Cortex of kidney (tissue), 1 donor: ENCODE results near the gene PLEKHG7.

ENCODE experiments used
- DNase-seq: peaks from one replicate; lab custom pipeline; 2025; lab: John Stamatoyannopoulos, UW

The PLEKHG7 gene

DNA sequence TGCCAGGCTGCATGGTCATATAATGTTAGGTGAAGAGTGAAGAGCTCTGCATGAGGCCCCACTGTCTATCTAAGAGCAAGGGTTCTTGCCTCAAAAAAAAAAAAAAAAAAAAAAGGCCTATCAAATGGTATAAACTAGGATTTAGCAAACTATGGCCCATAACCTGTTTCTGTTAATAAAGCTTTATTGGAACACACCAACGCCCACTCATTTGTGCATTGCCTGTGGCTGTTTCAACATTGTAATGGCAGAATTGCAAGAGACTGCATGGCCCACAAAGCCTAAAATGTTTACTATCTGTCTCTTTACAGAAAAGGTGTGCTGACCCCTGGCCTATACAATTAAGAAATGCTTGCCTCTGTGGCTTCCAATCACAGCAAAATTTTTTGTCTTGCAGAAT, 12.8 kb downstream of the PLEKHG7 start:
- DNase-seq, result no peak

GRCh38 chr12:92717202-92717601, 14.4 kb downstream of the PLEKHG7 start:
- DNase-seq, result no peak

GRCh38 chr12:92718483-92718990, 15.7 kb downstream of the PLEKHG7 start:
- DNase-seq, result no peak

DNA sequence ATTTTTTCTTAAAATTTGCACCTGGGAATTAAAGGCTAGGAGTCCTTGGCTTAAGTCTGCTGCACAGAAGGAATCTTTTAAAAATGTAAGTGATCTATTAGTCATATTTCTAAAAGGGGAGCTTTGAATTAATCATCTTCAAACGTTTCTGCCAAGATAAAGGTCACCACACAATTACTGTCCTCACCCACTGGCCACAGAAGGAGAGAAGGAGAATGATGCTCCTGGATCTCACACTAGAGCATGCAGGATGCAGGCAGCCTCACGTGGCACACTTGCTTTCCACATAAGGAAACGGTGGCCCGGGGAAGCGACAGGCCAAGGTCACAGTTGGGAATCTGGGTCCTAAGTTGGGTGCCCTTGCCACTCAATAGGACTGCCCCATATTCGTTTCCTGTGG, 16.9 kb downstream of the PLEKHG7 start:
- no peak for DNase-seq

DNA sequence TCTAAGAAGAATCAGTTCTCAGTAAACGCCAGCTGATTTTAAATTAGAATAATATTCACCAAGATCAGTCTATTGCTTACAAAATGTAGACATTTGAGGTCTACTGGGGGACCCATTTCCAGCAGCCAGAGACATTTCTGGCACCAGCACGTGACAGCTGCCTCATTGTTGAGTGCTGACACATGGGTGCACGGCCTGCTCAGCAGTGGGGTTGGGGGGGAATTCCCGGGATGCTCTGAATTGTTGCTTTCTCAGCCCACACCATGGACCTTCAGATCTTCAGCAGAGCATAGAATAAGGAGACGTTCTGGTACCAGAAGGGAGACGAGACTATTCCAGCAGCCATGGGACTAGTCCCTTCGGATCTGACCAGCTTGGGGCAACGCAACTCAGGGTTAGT, 18.3 kb downstream of the PLEKHG7 start:
- DNase-seq, result no peak

DNA sequence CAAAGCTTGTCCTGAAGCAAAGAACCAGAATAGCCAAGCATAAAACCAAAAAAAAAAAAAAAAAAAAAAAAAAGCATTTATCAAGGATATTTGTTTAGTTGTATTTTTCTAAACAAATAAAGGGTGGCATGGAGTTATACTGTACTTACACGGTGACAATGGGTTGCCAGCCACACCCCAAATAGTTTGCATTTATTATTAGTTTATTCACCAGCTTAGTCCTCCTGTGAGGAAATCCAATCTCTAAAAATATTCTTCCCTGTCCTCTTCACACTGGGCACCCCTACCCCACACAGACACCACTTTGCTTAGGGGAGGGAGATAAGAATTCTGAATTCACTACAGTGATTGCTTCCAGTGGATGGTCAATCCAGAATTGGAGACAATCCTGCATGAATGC, 18.9 kb downstream of the PLEKHG7 start:
- no peak for DNase-seq

DNA sequence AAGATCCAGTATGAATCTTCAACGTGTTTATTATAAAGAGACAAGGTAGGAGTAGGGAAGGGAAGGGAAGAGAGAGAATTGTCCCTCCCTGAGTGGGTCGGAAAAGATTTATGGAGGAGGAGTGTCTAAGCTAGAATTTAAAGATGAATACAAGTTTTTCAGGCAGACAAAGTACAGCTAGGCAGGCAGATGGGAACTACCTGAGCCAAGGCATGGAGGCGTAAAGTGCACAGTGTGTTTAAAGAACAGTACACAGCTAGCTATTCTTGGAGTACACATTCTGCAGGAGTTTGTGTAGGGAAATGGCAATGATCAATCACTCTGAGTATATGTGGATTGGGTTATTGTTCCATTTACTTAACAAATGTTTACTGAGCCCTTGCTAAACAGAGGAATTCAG, 20.1 kb downstream of the PLEKHG7 start:
- no peak for DNase-seq

DNA sequence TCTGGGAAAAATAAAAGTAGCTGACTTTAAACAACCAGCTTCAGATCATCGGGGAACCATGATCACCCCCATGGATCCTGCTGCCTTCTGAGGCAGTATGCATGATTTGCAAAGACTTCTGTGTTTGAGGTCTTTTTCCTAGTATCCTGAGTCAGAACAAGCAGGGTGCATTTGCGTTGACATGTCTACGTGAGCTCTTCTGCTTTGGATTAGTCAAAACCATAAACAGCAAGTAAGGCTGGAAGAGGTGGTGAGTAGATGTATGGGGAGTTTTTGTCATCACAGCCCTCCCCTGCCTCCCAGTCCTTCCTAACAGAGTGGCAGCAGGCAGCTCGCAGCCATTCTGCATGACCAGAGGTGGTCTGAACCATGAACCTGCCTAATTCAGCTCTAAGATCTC, 24.1 kb downstream of the PLEKHG7 start:
- DNase-seq, result no peak

GRCh38 chr12:92729773-92730305, 27.1 kb downstream of the PLEKHG7 start:
- no peak for DNase-seq

DNA sequence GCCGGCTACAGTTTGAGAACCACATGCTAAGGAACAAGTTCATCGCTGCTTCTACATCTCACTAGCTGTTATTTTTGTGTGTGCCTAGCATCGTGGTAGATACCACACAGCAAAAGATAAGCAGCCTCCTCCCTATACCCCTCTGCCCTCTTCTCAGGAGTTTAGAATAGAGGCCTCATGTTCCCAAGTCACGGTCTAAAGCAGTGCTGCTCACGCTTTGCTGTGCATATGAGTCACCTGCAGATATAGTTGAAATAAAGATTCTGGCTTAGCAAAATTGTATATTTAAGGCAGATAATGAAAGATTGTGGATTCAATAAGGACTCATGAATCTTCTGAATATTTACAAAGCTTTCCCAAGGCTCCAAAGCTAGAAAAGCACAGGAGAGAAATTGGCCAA, 28.0 kb downstream of the PLEKHG7 start:
- no peak for DNase-seq

DNA sequence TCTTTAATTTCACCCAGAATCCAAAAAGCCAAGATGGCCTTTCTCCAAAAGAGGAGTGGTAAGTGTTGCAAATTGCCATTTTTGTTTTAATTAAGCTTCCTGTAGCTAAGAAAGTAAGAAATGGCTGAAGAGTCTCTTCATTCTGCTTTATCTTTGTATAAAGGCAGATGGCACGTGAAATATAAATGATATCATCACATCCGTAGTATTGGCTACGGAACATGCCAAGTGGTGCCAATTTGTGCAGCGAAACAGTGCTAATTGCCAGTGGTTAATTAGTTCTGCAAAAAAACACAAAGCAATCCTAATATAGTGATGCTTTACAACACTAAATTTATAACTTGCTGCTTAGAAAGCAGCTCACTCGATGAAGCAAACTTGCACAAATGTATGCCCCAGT, 29.4 kb downstream of the PLEKHG7 start:
- DNase-seq, result no peak

DNA sequence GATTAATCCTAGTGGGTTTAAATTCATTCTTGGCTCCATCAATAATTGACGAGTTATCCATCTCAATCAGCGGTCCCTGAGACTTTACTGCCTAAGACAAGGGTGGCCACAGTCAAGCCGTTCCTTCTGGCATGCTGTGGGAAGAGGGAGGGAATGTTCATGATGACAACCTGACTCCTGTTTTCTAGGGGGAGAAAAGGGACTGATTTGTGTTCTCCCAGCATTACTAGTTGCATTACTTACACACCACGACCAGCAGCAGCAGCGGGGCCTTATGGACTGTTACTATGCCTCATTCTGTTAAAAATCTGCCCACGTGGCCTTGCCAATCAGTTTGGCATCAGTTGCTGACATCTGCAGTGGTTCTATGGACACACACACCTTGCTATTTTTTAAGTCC, 29.9 kb downstream of the PLEKHG7 start:
- DNase-seq, result no peak

GRCh38 chr12:92733181-92733580, 30.4 kb downstream of the PLEKHG7 start:
- DNase-seq, result no peak

DNA sequence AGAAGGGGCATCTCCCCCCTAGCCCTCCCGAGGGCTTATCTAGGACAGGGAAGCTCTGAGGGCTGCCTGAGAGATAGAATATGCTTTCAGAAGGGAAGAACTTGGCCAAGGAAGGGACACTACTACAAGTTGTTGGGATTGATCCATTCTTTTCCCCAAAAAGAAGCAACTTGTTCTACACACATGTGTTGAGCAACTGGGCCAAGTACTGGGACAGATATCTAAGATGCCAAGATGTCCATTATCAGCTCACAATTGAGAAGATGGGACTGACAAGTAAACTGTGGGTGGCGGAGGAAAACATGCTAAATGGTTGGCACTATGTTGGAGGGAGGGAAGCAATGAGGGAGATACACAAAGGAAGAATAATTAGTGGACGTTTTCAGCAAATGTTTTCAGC, 30.9 kb downstream of the PLEKHG7 start:
- no peak for DNase-seq

DNA sequence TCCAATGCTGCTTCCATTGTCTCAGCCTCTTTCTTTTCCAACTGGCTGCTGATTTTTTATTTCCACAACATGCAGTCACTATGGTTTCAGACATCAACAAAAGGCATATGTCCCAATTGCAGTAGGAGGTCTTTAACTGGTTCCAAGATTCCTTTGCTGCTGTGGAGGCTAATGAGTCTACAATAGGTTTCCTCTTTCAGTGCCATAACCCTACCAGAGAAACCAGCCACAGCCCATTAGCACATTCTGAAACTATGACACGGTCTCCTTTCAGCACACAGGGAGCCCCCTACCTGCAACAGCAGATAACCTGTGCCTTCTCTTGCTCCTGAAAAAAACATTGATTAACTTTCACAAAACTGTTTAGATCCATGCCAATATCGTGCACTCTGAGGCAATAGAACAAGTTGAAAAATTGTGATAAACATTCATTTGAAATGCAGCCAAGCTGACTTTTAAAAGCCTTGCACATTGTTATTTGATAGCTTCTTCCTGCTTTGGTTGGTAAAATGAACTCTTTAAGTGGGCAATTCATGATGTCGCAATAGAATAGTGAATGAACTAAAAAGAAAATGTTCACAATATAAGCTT, 32.4 kb downstream of the PLEKHG7 start:
- no peak for DNase-seq

GRCh38 chr12:92736605-92737004, 33.8 kb downstream of the PLEKHG7 start:
- no peak for DNase-seq

DNA sequence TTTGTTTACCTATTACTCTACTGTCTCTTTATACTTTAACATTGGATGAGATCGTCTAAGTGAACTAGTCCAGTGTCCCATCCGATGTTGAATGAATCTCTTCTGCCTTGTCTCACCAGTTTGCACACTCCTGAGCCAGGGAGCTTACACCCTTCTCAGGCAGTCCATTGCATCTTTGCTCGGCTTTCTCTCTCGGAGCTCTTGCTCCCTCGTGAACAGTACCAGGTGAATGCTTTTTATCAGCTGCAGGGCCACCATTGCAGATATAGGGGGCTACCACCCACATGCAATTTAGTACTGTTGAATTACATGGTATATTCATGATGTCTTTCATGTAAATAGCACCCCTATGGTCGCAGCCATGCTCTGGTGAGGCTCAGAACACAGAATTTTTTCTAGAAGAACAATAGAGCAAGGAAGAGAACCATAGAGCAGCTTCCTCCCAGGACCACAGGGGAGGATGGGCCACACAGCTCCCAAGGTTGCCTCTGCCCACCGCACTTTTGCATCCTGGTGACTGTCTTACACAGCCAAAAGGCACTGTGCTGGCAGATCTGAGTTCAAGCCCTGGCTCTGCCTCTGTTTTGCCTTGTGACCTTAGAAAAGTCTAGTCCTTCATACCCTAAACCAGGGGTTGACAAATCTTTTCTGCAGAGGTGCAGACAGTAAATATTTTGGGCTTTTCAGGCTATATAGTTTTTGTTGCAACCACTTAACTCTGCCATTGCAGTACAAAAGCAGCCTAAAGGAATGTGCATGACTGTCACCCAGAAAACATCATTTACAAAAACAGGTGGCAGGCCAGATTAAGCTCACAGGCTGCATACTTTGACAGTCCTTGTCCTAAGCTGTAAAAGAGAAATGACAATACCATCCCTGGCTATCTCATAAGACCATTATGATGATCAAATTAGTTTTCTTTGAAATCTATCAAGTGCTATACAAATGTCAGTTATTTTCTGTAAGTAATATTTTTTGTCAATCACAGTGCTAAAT, 35.4 kb downstream of the PLEKHG7 start:
- DNase-seq, result no peak

- DNase-seq, result no peak
Measured at GRCh38 chr12:92739113-92739512, 36.3 kb downstream of the PLEKHG7 start.

- DNase-seq, result no peak
Measured at GRCh38 chr12:92740411-92740810, 37.6 kb downstream of the PLEKHG7 start.

DNA sequence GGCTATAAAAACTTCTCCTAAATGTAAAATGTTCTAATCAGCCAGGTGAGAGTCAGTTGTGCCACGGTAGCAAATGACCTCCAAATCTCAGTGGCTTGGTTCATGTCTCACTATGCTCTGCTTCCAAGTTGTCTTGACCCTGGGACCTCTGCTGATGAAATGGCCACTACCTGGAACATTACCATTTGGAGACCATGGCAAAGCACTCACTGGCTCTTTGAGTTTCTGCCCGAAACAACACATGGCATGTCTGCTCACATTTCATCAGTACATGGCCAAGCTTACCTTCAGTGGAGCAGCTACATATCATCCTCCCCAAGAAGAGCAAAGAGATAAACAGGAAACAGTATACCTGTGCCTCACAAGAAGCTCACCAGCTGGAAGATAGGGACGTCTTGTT, 40.2 kb downstream of the PLEKHG7 start:
- DNase-seq, result no peak

DNA sequence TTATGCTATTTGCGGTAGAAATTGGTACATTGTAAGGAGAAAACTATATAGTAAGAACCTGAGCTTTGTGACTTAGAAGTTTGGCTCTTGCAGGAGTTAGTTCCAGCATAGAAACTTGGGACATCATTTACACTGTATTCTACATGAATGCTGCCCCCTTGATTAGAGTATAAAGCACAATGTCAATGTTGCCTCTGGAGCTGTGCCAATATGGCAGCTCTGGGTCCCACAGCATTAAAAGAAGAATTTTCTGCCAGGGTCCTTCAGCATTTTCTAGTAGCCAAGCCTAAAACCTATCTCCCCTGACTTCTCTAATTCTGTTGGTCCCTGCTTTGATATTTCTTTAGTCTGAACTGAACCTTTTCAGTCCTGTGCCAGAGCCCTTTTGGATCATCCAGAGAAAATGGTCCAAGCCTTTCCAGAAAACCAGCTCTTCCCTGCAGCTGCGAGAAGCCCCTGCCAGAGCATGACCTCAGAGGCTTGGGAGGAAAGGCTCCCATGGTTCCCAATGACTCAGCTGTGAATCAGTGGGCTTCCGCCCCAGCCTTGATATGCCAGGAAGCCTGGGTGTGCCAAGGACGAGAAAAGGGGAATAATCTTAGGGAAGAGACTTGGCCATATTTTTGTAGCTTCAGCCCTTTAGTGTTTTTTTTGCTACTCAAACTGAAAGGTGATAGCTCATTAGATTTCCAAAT, 43.2 kb downstream of the PLEKHG7 start:
- no peak for DNase-seq

GRCh38 chr12:92747151-92747550, 44.4 kb downstream of the PLEKHG7 start:
- no peak for DNase-seq
